ENCODE data around the gene SRPX. TPM values are rescaled to one million over a fixed set of nuclear protein-coding genes. Genes with fewer than 3 reads are reported as not detected.

SRPX gene
- total RNA-seq, 4 donors from 2014 or later = 47.5 to 135 (median 107) TPM

DNA sequence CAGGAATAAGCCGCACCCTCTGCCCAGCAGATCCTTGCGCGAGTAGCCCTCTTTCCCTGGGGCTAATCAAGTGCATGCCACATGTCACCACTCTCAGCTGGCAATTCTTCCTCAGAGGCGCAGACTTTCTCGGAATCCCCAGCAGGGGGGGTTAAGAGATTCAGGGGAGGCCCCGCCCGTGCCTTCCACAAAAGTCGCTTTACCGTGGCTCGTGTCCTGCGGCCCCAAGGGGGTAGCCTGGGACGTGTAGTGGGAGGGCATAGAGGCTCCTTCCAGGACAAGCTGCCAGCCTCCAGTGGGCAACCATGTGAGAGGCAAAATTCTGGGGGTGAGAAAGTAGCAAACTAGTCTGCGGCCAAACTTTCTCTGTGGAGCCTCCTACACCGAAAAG, 652 bp downstream of the SRPX start:
- H3K4me1 ChIP-seq = no peaks in the 10 kb centered on the region
- no peaks in the 10 kb centered on the region for H3K9me3 ChIP-seq
- H3K36me3 ChIP-seq = no peaks in the 10 kb centered on the region
- TF ChIP-seq, protein P1, sequence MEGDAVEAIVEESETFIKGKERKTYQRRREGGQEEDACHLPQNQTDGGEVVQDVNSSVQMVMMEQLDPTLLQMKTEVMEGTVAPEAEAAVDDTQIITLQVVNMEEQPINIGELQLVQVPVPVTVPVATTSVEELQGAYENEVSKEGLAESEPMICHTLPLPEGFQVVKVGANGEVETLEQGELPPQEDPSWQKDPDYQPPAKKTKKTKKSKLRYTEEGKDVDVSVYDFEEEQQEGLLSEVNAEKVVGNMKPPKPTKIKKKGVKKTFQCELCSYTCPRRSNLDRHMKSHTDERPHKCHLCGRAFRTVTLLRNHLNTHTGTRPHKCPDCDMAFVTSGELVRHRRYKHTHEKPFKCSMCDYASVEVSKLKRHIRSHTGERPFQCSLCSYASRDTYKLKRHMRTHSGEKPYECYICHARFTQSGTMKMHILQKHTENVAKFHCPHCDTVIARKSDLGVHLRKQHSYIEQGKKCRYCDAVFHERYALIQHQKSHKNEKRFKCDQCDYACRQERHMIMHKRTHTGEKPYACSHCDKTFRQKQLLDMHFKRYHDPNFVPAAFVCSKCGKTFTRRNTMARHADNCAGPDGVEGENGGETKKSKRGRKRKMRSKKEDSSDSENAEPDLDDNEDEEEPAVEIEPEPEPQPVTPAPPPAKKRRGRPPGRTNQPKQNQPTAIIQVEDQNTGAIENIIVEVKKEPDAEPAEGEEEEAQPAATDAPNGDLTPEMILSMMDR (IDR thresholded peaks at IDR 0.05) = peak in 1 of 6 experiments; percentile 9
- no peak for TF ChIP-seq POLR2A (IDR thresholded peaks at IDR 0.05)
- intact Hi-C loops (cut with DNase I) = no loop called here
- H3K4me3 ChIP-seq (replicated peaks in 1 of 3) = peak overlapping the region in 1 of 3 donors; percentile 34
- 0% methylated on average over 3 of the region's 14 CpGs; no CpG with 5 or more reads in 1 of the 2 donors for WGBS, 2 donors
- peak; percentile 3 to 7 for DNase-seq
- no peaks in the 10 kb centered on the region for H3K27me3 ChIP-seq
- no peak overlapping the region for H3K27ac ChIP-seq

DNA sequence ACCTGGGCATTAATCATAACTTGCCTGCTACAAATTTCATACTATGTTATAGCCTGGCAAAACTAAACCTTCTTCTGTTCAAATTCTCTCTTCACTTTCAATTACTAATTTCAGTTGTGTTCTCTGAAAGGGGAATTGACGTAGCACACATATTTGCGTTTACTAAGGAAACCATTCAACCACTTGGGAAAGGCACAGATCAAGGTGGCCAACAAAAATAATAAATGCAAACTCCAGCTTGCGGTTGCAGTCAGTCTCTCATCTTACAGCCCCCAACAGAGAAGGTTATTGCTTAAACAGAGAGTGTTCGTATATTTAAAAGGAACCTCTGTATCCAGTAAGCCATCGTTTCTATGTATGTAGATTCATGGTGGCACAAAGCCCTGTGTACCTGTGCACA, 4.0 kb downstream of the SRPX start:
- 64 to 71% methylated on average over 5 of the region's 5 CpGs for WGBS, 2 donors
- TF ChIP-seq, protein P1 (IDR thresholded peaks at IDR 0.05) = no peak
- no peak for TF ChIP-seq POLR2A (IDR thresholded peaks at IDR 0.05)
- H3K36me3 ChIP-seq = no peaks in the 10 kb centered on the region
- no peak overlapping the region for H3K27ac ChIP-seq
- no peaks in the 10 kb centered on the region for H3K9me3 ChIP-seq
- DNase-seq = no peak
- no peak overlapping the region for H3K4me3 ChIP-seq (replicated peaks in 1 of 3)
- H3K4me1 ChIP-seq = no peaks in the 10 kb centered on the region
- intact Hi-C loops (cut with DNase I) = no loop called here
- no peaks in the 10 kb centered on the region for H3K27me3 ChIP-seq

DNA sequence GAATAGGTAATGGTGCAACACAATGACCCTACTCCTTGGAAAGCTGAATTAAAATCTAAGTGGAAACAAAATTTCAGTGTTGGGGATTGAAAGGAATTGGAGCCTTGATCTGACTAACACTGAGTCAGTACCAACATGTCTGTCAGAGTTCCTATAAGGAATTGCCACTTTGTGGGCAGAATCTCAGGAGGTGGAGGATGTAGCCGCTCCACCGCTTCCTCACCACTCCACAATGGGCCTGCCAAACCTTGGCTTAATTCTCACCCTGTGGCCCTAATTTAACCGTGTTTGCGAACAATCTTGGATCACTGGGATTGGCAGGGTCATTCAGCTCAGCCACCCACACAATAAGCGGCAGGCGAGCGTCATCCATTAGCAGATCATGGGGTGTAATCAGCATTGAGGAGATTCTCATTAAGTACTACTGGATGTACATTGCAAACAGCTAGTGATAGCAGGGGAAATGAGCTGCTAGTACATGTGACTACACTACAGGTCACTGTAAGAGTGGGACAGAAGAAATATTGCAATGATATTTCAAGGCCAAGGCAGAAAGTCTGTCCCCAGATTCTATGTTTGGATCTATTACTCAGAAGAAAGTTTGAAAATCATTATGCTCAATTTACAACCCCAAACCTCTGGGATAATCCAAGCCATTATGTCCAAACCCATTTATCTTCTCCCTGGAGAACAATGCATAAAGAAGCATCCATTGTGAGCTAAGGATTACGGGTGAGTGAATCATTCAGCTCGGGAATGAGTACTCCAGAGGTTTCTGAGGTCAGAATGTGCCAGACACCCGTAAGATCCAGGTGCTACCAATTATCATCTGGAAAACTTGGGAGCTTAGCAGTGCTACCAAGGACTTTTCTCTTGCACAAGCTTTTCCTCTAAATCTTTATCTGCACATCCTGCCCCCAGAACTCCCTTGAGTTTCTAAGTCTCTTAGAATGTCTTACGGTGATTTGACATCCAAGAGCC, 5.8 kb downstream of the SRPX start:
- 76 to 90% methylated on average over 8 to 11 of the region's 11 CpGs for WGBS, 2 donors
- intact Hi-C loops (cut with DNase I) = no loop called here
- no peaks in the 10 kb centered on the region for H3K27me3 ChIP-seq

DNA sequence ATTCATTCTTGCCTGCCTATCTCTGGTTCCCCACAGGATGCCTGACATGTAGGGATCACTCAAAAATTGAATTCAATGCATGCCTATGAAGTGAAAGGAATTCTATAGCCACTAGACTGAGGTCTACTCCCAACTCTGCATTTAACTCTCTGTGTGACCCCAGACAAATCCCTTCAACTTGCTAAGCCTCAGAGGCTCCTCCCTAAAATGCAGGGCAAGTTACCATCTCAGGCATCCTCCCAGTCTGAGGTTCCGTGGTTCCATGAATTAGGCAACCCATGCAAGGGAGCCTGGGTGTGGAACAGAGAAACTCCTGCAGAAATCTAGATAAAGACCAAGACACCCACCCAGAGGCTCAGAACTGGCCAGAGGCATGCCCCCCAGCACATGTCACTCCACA, 6.6 kb downstream of the SRPX start:
- H3K4me1 ChIP-seq = no peaks in the 10 kb centered on the region
- intact Hi-C loops (cut with DNase I) = no loop called here
- no peak for DNase-seq
- no peaks in the 10 kb centered on the region for H3K9me3 ChIP-seq
- 83% methylated on average over 1 of the region's 1 CpG; no CpG with 5 or more reads in 1 of the 2 donors for WGBS, 2 donors
- no peak overlapping the region for H3K27ac ChIP-seq
- H3K4me3 ChIP-seq (replicated peaks in 1 of 3) = no peak overlapping the region
- H3K27me3 ChIP-seq = no peaks in the 10 kb centered on the region
- TF ChIP-seq, protein P1 (IDR thresholded peaks at IDR 0.05) = no peak
- no peak for TF ChIP-seq POLR2A (IDR thresholded peaks at IDR 0.05)
- no peaks in the 10 kb centered on the region for H3K36me3 ChIP-seq

More for the DNA sequence above, 5.8 kb downstream of the SRPX start:
- H3K4me1 ChIP-seq = no peaks in the 10 kb centered on the region
- no peak overlapping the region for H3K27ac ChIP-seq
- DNase-seq = no peak
- no peaks in the 10 kb centered on the region for H3K9me3 ChIP-seq
- no peak for TF ChIP-seq POLR2A (IDR thresholded peaks at IDR 0.05)
- TF ChIP-seq, protein P1 (IDR thresholded peaks at IDR 0.05) = no peak
- no peak overlapping the region for H3K4me3 ChIP-seq (replicated peaks in 1 of 3)
- H3K36me3 ChIP-seq = no peaks in the 10 kb centered on the region
